Dermis microvascular lymphatic vessel endothelial cell (primary cell): ENCODE results near the gene GFPT1. TPM values are rescaled to one million over a fixed set of nuclear protein-coding genes. Genes with fewer than 3 reads are reported as not detected.

Experiments
- DNase-seq, 2 donors: peaks; one replicate each; pipeline versions ENCODE4 v3.0.0 to v3.0.0-alpha.2; 2010; ENCODE audit warnings: low read depth in 2 of 2
- total RNA-seq: library from RNA; depleted of rRNA; stranded (reverse); fragments of >200 nt; gene quantifications from 2 replicates; pipeline ENCODE4 v1.2.1, GENCODE V29; 2014

Gene GFPT1
- total RNA-seq, 1 donor from 2014 or later = 19.3 TPM

DNA sequence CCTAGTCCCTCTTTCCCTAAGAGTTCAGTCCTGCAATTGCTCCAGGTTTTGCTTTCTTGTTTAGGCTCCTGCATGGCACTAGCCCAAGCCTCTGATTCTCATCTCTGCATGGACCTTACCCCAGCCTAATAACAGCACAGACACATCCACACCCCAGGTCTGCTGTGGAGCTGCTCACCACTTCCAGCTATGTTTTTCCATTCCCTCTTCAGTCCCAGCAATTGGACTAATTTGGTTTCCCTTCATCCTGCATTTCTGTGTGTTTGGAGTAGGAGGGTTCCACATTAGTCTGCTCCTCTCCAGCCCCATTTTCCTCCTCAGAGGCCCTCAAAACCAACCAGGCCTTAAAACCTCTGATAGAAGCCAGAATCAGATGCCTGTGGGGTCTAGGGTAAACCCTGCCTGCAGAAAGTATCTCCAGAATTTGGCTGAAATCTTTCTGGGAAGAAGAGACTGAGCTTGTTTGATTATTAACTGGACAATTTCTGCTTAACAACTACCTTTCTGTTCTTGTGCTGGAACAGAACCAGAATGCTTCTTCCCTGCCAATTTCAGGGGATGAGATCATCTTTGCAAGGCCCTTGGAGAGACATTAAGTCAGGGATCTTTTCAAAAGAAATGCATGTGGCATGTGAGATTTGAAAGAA is 95.9 kb downstream of the GFPT1 start:
- peak in 1 of 2 donors; percentile 27 for DNase-seq

DNA sequence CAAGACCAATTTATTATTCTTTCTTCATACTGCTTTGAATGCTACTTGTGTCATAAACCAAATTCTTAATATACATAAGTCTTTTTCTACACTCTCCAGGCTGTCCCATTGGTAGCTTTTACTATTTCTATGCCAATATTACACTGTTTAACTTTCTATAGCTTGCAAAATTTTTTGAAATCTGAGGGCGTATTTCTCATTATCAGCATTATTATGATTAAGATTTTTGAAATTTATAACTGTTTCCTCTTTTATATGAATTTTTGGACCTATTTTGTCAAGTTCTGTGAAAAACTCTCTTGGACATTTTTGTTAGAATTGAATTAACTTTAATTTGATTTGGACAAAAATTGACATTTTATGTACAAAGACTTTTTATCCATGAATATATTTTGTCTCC is 98.6 kb downstream of the GFPT1 start:
- DNase-seq = no peak

DNA sequence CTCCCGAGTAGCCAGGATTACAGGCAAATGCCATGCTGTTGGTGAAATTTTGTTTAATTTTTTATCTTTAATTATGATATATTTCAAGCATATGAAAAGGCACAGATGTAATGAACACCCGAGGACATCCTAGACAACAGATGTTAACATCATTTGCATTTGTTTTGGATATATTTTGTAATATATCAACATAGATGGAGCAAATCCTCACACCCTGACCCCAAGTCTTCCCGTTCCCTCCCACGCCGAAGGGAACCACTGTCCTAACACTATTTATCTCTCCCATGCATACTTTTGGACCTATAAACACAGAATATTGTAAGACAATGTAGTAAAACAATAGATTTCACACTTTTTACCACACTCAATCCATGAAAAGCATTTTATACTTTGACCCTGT is 99.5 kb downstream of the GFPT1 start:
- no peak for DNase-seq

DNA sequence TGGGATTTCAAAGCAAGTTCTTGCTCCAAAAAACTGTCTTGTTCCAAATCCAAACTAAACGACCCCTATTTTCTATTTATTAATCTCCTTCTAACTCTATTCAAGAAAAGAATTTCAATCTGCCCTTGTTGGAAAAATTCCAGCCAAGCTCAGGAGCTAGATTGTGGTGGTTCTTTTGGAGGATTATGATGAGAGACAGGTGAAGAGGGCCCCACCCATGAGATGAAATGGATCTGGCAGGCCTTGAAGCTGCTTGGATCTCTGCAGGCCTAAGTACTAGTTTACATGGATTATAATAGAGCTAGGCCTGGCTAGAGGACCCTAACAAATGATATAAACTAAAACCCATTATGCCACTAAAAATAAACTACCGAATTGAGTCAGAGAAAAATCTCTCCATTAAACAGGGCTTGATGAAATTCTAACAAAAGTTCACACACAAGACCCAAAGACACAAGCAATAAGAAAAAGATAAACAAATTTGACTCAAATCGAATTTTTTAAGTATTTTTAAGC is 101.6 kb downstream of the GFPT1 start:
- DNase-seq = no peak

GRCh38 chr2:69280796-69281412 is 106.1 kb downstream of the GFPT1 start:
- no peak for DNase-seq

- no peak for DNase-seq
Observed at GRCh38 chr2:69279931-69280681, 106.9 kb downstream of the GFPT1 start.

- DNase-seq = no peak
Observed at GRCh38 chr2:69279211-69279610, 107.8 kb downstream of the GFPT1 start.

- peak in 1 of 2 donors; percentile 55 for DNase-seq
Observed at GRCh38 chr2:69278366-69278765, 108.7 kb downstream of the GFPT1 start.

DNA sequence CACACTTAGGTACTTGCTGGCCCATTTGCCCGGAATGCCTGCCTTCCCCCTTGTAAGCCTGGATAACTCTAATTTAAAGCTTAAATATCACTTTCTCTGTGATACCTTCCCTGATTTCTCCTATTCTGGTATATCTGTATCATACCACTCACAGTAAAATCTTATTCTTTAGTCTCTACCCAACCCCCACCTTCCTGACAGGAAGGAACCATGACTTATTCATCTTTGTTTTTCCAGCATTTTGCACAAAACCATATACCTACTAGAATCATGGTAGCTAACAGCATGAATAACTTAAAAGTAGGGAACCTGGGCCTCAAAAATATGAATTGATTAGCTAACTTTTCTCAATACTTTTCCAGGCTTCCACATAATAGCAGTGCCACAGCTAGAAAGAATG is 111.5 kb downstream of the GFPT1 start:
- peak in 1 of 2 donors; percentile 72 for DNase-seq

DNA sequence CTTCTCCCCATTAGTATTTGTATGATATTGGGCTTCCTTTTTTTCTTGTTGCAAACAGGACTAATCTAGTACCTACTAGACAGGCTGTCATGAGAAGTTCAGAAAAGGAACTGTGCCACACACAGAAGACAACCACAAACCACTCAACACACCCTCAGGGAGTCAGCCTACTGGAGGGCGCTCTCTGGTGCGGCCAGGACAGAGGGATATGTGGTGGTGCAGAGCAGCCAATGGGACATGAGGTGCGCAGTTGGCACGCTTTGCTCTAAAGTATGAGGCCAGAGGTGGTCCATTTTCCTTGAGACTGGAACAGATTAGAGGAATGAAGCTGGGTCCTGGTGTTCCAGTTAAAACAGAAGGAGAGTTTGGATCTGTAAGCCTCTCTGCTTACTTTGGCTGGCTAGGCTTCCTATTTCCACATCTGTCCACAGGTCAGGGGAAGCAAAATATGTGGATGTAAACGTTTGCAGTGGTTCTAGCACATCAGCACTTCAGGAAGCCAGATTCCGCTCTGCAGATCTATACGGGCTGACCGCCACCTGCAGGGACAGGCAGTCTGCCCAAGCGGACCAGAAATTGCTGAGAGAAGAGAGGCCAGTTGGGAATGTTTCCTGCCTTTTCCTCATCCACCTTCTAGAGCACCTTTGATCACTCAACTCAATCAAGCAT is 114.1 kb downstream of the GFPT1 start:
- peak; percentile 86 to 91 for DNase-seq

- peak in 1 of 2 donors; percentile 29 for DNase-seq
Observed at GRCh38 chr2:69271831-69272257, 115.2 kb downstream of the GFPT1 start.

Other genes starting within 250 kb of the GFPT1 start
- gene NFU1, start 50.2 kb upstream of the GFPT1 start, total RNA-seq = 23.3 and 39.0 TPM in 2 replicates